DND-41 (cell line): ENCODE measurements around the gene MED12L.

Source experiments
- ATAC-seq: fragments of 200-7000 bp; cut with Tn5 transposase; 3 replicates; pipeline ENCODE4 v1.9.1; 2021; ENCODE audit warnings: low read depth; ENCODE audit not compliant: insufficient read depth
- DNase-seq: peaks from one replicate; pipeline ENCODE4 v3.0.0-alpha.2; 2020
- H2AFZ ChIP-seq: 2 replicates; pipeline ENCODE4 v1.6.0; 2012; ENCODE audit warnings: low read depth, low read length
- H3K27ac ChIP-seq: 2 replicates; pipeline ENCODE4 v1.5.1; 2012; ENCODE audit warnings: low read length, inconsistent platforms
- H3K27me3 ChIP-seq: fragments of 200-600 bp; sonication (generic); 2 replicates; pipeline ENCODE4 v1.6.0; 2012; ENCODE audit warnings: low read length, mild to moderate bottlenecking, inconsistent platforms; ENCODE audit not compliant: insufficient read depth, poor library complexity
- H3K36me3 ChIP-seq: 2 replicates; pipeline ENCODE4 v1.5.1; 2012; ENCODE audit warnings: low read length, inconsistent platforms; ENCODE audit not compliant: insufficient read depth
- H3K4me1 ChIP-seq: 2 replicates; pipeline ENCODE4 v1.5.1; 2012; ENCODE audit warnings: mild to moderate bottlenecking, low read length; ENCODE audit not compliant: insufficient read depth
- H3K4me2 ChIP-seq: 2 replicates; pipeline ENCODE4 v1.6.0; 2012; ENCODE audit warnings: mild to moderate bottlenecking, moderate library complexity, low read length, inconsistent platforms; ENCODE audit not compliant: insufficient read depth
- H3K4me3 ChIP-seq, 2 experiments: fragments of 200-600 bp in 1 of 2; shearing (Covaris generic) in 1 of 2; 2 replicates each; pipeline ENCODE4 v1.5.1; 2012 to 2016; ENCODE audit warnings: inconsistent platforms in 2 of 2, low read length in 2 of 2, mild to moderate bottlenecking in 2 of 2, low read depth in 1 of 2, moderate library complexity in 1 of 2
- H3K79me2 ChIP-seq: 2 replicates; pipeline ENCODE4 v1.6.0; 2012; ENCODE audit warnings: low read length, inconsistent platforms; ENCODE audit not compliant: insufficient read depth
- H3K9ac ChIP-seq: 2 replicates; pipeline ENCODE4 v1.6.0; 2012; ENCODE audit warnings: low read depth, mild to moderate bottlenecking, inconsistent platforms, low read length, moderate library complexity
- H3K9me3 ChIP-seq: 2 replicates; pipeline ENCODE4 v1.5.1; 2012; ENCODE audit warnings: low read length, moderate library complexity, mild to moderate bottlenecking, inconsistent platforms; ENCODE audit not compliant: insufficient read depth, severe bottlenecking
- H4K20me1 ChIP-seq: 2 replicates; pipeline ENCODE4 v1.6.0; 2012; ENCODE audit warnings: low read length; ENCODE audit not compliant: insufficient read depth
- CTCF ChIP-seq: IDR thresholded peaks from 2 replicates; pipeline ENCODE4 v1.5.1; 2012; ENCODE audit warnings: borderline replicate concordance, low read length, moderate library complexity, mild to moderate bottlenecking; ENCODE audit not compliant: poor library complexity, severe bottlenecking; ENCODE audit errors: extremely low read depth
- EZH2 ChIP-seq: IDR thresholded peaks from 3 replicates; pipeline ENCODE4 v1.6.1; 2012; ENCODE audit warnings: borderline replicate concordance, low read depth, mild to moderate bottlenecking, moderate library complexity, low read length, inconsistent platforms; ENCODE audit not compliant: severe bottlenecking

The MED12L gene

DNA sequence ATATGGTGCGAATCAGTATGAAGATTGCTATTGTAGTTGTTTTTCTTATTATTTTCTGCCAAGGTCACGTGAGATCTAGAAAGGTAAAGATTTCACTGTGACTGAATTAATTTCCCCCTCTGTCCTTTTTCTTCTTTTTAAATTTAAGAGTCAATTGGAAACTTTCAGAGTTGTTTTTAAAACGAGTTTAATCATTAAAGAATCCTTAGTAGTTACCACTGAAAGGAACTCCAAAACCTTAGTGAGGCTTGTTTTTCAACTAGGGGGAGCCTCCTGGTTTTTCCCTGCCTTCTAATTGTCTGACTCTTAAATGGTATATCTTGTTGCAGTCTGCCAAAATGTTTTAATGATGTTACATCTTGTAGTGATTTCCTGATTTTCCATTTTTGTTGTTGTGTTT lies 281.5 kb downstream of the MED12L start:
- ATAC-seq (no peak), DNase-seq (no peak)
- Histone ChIP-seq H3K9ac (no peak overlapping the region), H3K4me3 (no peak overlapping the region), H3K36me3 (no peaks in the 10 kb centered on the region), H3K9me3 (no peaks in the 10 kb centered on the region), H3K4me2 (no peak overlapping the region), H4K20me1 (no peaks in the 10 kb centered on the region), H3K4me1 (no peaks in the 10 kb centered on the region), H3K79me2 (no peaks in the 10 kb centered on the region), H2AFZ (no peak overlapping the region), H3K27ac (no peak overlapping the region), H3K27me3 (no peaks in the 10 kb centered on the region)
- TF ChIP-seq CTCF (no peak), EZH2 (no peak)

GRCh38 chr3:151367448-151367847 lies 282.0 kb downstream of the MED12L start:
- no peaks in the 10 kb centered on the region for H3K79me2 ChIP-seq
- TF ChIP-seq CTCF = no peak
- TF ChIP-seq EZH2 = no peak
- no peak overlapping the region for H3K4me3 ChIP-seq
- no peak overlapping the region for H3K4me2 ChIP-seq
- no peaks in the 10 kb centered on the region for H3K4me1 ChIP-seq
- H3K9ac ChIP-seq = no peak overlapping the region
- no peaks in the 10 kb centered on the region for H4K20me1 ChIP-seq
- H3K27ac ChIP-seq = no peak overlapping the region
- H2AFZ ChIP-seq = no peak overlapping the region
- H3K9me3 ChIP-seq = no peaks in the 10 kb centered on the region
- DNase-seq (no peak), ATAC-seq (no peak)
- no peaks in the 10 kb centered on the region for H3K36me3 ChIP-seq
- no peaks in the 10 kb centered on the region for H3K27me3 ChIP-seq

DNA sequence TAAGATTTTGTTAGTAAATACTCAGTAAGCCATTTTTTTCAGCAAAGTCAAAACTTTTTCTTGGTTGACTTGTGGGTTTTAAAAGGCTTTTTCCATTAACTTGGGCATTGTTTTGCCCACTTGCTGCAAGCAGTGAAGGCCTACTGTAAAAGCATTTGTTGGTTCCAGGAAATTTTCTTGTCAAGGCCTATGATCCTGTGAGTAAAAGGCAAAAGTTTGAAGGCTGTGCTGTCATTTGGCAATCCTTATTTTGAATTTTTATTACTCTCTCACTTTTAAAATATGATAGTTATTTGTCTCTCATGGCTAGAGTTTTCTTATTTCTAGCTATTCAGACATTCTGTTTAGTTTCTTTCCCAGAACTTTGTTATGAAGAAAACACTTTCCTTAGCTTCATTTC lies 286.1 kb downstream of the MED12L start:
- Histone ChIP-seq H3K4me2 (no peak overlapping the region), H3K4me3 (no peak overlapping the region), H2AFZ (no peak overlapping the region), H3K27me3 (no peaks in the 10 kb centered on the region), H3K79me2 (no peaks in the 10 kb centered on the region), H3K4me1 (no peaks in the 10 kb centered on the region), H4K20me1 (no peaks in the 10 kb centered on the region), H3K9me3 (no peaks in the 10 kb centered on the region), H3K36me3 (no peaks in the 10 kb centered on the region), H3K9ac (no peak overlapping the region), H3K27ac (no peak overlapping the region)
- TF ChIP-seq EZH2 (no peak), CTCF (no peak)
- DNase-seq = no peak
- ATAC-seq = no peak
